ENCODE measurements around the gene ATP6V1E1.

The ATP6V1E1 gene

DNA sequence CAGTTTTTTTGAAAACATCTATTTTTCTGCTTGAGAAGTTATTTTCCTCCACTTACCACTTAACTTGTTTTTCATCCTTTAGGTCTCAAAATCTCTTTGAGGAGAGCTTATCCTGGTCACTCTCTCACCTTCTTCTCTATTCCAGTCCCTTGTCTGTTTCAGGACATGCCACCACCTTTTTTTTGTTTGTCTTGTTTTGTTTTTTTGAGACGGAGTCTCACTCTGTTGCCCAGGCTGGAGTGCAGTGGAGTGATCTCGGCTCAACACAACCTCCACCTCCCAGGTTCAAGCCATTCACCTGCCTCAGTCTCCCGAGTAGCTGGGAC lies 5.4 kb upstream of the ATP6V1E1 start:
- no peak for DNase-seq (ENCODE audit: low read depth in 2 of 2)

DNA sequence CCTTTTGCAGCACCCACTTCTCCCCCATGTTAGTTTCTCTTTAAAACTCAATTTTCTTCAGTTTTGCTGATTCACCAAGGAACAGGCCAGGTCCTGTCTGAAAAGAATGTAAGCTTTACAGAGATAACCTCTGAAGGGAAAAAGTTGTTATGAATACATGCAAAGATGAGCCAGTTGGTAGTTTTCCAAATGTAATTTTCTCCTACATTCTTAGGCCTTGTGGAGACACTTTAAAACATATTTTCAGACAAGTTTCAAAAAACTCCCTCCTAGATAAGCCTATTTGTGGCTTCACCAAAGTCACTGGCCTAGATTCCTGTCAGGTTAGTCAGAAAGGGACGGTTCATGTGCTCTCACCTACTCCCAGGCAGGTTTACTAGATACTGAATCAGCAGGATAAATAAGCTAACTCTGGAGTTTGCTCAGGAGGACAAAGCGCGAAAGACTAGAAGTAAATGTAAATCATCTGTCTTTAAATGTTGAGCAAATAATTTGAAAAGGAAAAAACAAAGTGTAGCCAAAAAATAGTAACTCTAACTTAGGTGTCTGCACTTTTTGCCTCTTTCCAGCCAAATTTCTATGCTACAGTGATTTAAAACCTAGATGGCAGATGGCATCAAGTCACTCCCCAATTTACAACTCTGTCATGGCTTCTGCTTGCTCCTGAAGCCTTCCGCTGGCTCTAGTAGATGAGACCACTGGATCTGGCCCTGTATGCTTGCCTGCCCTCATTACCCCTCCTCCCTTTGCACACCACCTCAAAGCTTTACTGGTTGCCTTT lies 4.9 kb upstream of the ATP6V1E1 start:
- DNase-seq (ENCODE audit: low read depth in 2 of 2), result no peak

DNA sequence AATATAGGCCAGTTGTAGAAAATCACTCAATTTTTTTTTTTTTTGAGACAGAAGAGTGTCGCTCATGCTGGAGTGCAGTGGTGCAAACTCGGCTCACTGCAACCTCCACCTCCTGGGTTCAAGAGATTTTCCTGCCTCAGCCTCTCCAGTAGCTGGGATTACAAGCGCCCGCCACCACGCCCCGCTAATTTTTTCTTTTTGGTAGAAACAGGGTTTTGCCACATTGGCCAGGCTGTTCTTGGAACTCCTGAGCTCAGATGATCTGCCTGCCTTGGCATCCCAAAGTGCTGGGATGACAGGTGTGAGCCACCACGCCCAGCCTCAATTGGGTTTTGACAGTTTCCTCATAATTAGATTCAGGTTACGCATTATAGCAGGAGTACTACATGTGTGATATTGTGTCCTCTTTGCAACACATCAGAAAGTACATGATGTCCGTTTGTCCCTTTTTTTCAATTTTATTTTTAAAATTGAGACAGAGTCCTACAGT lies 2.6 kb upstream of the ATP6V1E1 start:
- DNase-seq (ENCODE audit: low read depth in 2 of 2), result no peak

GRCh38 chr22:17629641-17630040 lies 1.1 kb upstream of the ATP6V1E1 start:
- DNase-seq (ENCODE audit: low read depth in 2 of 2), result no peak

DNA sequence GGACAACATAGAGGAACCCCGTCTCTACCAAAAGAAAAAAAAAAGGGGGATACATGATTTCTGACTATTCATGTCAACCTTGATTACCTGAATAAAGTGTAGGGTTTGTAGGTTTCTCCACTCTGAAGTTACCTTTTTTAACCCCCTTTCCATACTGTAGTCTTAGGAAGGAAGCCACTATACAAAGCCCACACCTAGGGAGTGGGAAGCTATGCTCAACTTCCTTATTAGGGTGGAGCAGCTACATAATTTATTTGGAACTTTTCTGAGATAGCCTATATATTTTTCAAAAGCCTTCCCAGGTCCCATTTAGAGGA lies 582 bp upstream of the ATP6V1E1 start:
- no peak for DNase-seq (ENCODE audit: low read depth in 2 of 2)

DNA sequence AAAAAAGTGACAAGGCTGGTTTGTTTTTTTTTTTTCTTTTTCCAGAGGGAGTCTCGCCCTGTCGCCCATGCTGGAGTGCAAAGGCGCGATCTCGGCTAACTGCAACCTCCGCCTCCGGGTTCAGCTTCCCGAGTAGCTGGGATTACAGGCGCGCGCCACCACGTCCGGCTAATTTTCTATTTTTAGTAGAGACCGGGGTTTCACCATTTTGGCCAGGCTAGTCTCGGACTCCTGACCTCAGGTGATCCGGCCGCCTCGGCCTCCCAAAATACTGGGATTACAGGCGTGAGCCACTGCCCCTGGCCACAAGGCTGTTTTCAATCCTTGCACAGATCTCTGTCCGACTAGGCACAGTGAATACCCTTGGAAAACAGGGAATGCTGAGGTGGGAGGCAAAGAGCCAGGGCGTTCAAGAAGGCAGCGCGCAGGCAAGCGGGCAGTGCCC lies 566 bp downstream of the ATP6V1E1 start:
- no peak for DNase-seq (ENCODE audit: low read depth in 2 of 2)

- DNase-seq (ENCODE audit: low read depth in 2 of 2), result no peak
These were observed 15.3 kb downstream of the ATP6V1E1 start for GRCh38 chr22:17613280-17613679.

- DNase-seq (ENCODE audit: low read depth in 2 of 2), result no peak
These were observed 16.5 kb downstream of the ATP6V1E1 start for GRCh38 chr22:17612057-17612456.

GRCh38 chr22:17607891-17608521 lies 20.5 kb downstream of the ATP6V1E1 start:
- DNase-seq (ENCODE audit: low read depth in 2 of 2), result no peak

DNA sequence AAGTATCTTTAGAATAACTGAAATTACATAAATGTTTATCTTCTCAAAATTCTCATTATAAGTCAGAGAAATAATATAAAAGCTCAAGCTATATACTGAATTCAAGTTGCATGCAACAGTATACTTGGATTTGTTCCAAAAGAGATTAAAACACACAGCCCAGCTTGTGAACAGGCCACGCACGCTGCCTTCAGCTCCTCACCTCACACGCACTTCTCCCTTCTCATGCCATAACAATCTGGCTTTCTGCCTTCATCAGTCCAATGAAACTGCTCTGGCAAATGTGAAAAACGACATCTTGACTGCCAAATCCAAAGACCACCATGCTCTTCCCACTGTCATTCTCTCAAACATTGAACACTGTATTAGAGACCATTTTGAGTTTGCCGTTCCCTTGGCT lies 22.1 kb downstream of the ATP6V1E1 start:
- DNase-seq (ENCODE audit: low read depth in 2 of 2), result no peak

DNA sequence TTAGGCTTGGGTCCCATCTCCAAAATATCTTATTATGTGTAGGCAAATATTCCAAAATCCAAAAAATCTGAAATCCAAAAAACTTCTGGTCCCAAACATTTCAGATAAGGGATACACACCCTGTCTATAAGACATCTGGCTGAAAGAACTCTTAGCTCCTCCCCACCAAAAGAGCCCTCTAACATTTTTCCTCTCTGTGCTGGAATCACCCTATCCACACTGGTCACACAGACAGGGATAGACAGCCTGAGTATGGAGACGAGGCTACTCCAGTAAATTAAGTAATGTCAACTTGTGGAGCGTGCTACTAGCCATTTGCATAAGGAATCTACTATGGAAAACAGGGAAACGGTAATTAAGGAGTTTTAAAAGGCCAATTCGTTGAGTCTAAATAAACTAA lies 24.9 kb downstream of the ATP6V1E1 start:
- DNase-seq (ENCODE audit: low read depth in 2 of 2), result no peak

DNA sequence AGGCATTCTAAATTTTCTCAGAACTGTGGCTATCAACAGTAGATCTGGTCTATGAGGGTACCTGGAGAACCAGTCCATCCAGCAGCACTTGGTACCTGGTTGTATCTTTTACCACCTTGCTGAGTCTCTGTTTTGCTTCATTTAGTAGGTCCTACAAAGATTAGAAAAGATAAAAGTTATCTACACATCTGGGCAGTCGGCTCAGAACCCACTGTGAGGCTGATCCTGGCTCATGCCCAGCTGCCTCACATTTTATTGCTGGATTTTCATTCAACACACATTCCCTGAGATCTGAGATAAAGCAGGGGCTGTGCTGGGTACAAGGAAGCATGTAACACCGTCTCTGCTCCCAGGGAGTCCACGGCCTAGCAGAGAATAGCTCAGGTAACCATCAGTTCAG lies 27.5 kb downstream of the ATP6V1E1 start:
- no peak for DNase-seq (ENCODE audit: low read depth in 2 of 2)

DNA sequence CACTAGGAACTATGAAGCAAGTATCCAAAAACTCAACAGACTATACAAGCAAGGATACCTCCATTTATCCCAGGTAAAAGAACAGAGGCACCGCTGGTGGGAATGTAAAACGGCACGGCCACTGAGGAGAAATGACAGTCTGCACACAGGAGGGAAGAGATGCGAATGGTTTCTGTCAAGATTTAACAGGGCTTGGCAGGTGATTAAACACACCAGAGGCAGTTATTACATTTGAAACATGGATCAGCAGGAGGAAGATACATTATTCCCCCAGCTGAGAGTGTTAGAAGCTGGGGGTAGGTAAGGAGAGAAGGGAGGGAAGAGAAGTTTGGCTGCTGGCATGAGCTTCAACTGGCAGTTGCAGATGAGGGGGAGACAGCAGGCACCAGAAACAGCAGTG lies 30.2 kb downstream of the ATP6V1E1 start:
- no peak for DNase-seq (ENCODE audit: low read depth in 2 of 2)

- no peak for DNase-seq (ENCODE audit: low read depth in 2 of 2)
These were observed 31.3 kb downstream of the ATP6V1E1 start for GRCh38 chr22:17597217-17597616.

- DNase-seq (ENCODE audit: low read depth in 2 of 2), result no peak
These were observed 32.3 kb downstream of the ATP6V1E1 start for GRCh38 chr22:17596226-17596625.

- DNase-seq (ENCODE audit: low read depth in 2 of 2), result no peak
These were observed 36.3 kb downstream of the ATP6V1E1 start for GRCh38 chr22:17592201-17592600.

DNA sequence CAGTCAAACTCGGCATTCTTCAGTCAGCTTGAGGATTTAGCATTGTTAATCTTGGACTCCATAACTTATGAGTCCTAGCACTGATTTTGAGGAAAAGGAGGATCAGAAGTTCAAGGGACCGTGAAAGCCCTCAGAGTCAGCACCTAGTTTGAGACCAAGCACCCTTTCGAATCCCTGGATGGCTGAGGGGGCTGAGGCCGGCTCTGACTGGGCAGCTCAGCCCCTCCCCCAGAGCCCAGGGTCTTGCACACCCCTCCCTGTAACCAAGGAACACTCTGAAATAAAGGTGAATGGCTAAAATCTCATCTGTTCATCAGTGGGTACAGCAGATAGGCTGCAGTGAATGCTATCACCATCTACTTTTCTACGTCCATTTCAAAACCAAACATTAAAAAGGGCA lies 38.0 kb downstream of the ATP6V1E1 start:
- DNase-seq (ENCODE audit: low read depth in 2 of 2), result no peak

DNA sequence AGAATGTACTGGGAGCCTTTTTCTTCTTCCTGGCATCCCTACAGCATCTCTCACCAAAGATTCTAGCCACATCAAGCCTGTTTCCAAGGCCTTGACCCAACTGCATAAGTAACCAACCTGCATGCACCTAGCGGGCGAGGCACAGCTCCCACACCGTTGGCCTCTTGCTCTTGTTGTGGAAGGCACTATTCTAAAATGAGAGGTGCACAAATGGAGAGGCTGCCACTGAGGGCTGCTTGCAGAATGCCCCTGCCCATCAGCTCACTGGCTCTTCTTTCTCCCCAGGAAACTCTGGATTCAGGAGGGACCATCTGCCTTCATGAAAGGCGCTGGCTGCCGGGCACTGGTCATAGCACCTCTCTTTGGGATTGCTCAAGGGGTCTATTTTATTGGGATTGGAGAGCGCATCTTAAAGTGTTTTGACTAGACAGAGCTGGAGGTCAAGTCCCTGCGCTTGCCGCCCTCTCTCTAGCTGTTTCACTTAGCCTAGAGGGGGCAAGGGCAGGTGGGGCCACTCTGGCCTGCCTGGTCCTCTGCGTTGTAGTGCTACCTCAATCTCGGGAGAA lies 38.7 kb downstream of the ATP6V1E1 start:
- DNase-seq (ENCODE audit: low read depth in 2 of 2), result no peak

DNA sequence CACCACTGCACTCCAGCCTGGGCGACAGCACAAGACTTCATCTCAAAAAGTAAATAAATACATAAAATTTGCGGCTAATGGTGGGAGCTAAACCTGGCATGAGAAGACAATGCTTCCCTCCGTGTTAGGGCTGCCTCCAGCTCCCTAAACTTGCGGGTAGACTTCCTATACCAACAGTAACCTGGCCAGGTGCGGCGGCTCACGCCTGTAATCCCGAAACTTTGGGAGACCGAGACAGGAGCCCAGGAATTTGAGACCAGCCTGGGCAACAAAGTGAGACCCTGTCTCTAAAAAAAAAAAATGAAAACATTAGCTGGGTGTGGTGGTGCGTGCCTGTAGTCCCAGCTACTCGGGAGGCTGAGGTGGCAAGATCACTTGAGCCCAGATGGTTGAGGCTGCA lies 39.9 kb downstream of the ATP6V1E1 start:
- DNase-seq (ENCODE audit: low read depth in 2 of 2), result no peak

DNA sequence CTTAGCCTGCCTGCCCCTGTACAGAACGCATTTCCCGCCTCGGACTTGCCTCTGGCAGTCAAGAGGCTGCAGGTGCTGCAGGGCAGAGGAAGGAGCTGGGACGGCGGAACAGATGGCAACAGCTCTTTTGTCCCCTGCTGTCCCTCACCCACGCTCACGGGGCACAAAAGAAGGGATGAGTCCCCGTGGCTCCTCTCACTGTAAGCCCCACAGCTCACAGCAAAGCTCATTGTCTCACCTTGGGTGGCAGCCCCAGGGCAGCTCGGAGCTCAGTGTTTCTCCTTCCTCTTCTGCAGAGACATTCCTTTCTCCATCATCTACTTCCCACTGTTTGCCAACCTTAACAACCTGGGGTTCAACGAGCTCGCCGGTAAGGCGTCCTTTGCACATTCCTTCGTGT lies 40.9 kb downstream of the ATP6V1E1 start:
- DNase-seq (ENCODE audit: low read depth in 2 of 2), result no peak

DNA sequence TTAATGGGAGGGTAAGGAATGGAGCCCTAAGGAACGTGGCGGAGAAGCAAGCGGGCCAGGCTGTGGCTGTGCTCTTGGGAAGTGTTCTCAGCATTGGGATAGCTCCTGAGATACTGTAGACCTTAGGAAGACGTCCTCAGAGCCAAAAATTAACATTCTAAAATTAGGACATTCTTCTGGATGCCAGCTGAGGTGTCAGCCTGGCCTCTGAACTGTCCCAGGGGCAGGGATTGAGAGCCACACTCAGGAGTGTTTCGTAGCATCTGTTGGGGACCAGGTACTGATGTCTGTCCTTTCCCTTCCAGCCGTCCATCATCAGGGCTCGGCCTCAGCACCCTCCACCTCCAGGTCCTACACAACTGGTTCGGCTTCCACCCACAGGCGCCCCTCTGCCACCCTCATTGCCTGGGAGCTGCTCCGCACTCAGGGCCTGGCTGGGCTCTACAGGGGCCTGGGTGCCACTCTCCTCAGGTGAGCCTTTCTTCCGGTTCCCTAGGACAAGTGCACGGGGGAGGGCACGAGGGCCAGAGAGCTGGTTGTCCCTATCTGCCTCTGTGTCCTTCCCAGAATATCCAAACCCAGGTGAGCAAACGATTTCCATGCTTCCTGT lies 41.6 kb downstream of the ATP6V1E1 start:
- DNase-seq (ENCODE audit: low read depth in 2 of 2), result no peak

- no peak for DNase-seq (ENCODE audit: low read depth in 2 of 2)
These were observed 45.4 kb downstream of the ATP6V1E1 start for GRCh38 chr22:17583151-17583550.

- no peak for DNase-seq (ENCODE audit: low read depth in 2 of 2)
These were observed 46.9 kb downstream of the ATP6V1E1 start for GRCh38 chr22:17581631-17582030.
